AG08396 (cell line): ENCODE data around the gene NT5DC3.

Experiments
- DNase-seq: peaks from one replicate; pipeline ENCODE4 v3.0.0; 2012; ENCODE audit warnings: low spot score, mixed read lengths

Gene NT5DC3

GRCh38 chr12:103783744-103784664 is 57.0 kb downstream of the NT5DC3 start:
- DNase-seq, result no peak

- no peak for DNase-seq
These were observed 58.6 kb downstream of the NT5DC3 start for GRCh38 chr12:103782399-103782798.

- DNase-seq, result no peak
These were observed 60.0 kb downstream of the NT5DC3 start for GRCh38 chr12:103780992-103781391.

- DNase-seq, result no peak
These were observed 61.0 kb downstream of the NT5DC3 start for GRCh38 chr12:103780093-103780440.

- peak; percentile 51 for DNase-seq
These were observed 61.5 kb downstream of the NT5DC3 start for GRCh38 chr12:103779410-103780092.

GRCh38 chr12:103778781-103779180 is 62.3 kb downstream of the NT5DC3 start:
- DNase-seq, result no peak

GRCh38 chr12:103774977-103775560 is 66.0 kb downstream of the NT5DC3 start:
- DNase-seq, result no peak

- no peak for DNase-seq
These were observed 67.7 kb downstream of the NT5DC3 start for GRCh38 chr12:103773109-103773910.

- DNase-seq, result no peak
These were observed 68.5 kb downstream of the NT5DC3 start for GRCh38 chr12:103772367-103773108.

- DNase-seq, result peak; percentile 73
These were observed 69.6 kb downstream of the NT5DC3 start for GRCh38 chr12:103771466-103771865.

- DNase-seq, result no peak
These were observed 71.6 kb downstream of the NT5DC3 start for GRCh38 chr12:103769240-103769945.

GRCh38 chr12:103768467-103769123 is 72.4 kb downstream of the NT5DC3 start:
- no peak for DNase-seq

GRCh38 chr12:103766028-103766427 is 75.0 kb downstream of the NT5DC3 start:
- no peak for DNase-seq

GRCh38 chr12:103765322-103765721 is 75.7 kb downstream of the NT5DC3 start:
- DNase-seq, result no peak

- DNase-seq, result no peak
These were observed 78.6 kb downstream of the NT5DC3 start for GRCh38 chr12:103762473-103762872.

- no peak for DNase-seq
These were observed 82.5 kb downstream of the NT5DC3 start for GRCh38 chr12:103758310-103759089.

- no peak for DNase-seq
These were observed 83.8 kb downstream of the NT5DC3 start for GRCh38 chr12:103757248-103757647.

GRCh38 chr12:103756443-103756842 is 84.6 kb downstream of the NT5DC3 start:
- no peak for DNase-seq

GRCh38 chr12:103755425-103755824 is 85.6 kb downstream of the NT5DC3 start:
- no peak for DNase-seq
